ENCODE data around the gene TSFM.

DNA sequence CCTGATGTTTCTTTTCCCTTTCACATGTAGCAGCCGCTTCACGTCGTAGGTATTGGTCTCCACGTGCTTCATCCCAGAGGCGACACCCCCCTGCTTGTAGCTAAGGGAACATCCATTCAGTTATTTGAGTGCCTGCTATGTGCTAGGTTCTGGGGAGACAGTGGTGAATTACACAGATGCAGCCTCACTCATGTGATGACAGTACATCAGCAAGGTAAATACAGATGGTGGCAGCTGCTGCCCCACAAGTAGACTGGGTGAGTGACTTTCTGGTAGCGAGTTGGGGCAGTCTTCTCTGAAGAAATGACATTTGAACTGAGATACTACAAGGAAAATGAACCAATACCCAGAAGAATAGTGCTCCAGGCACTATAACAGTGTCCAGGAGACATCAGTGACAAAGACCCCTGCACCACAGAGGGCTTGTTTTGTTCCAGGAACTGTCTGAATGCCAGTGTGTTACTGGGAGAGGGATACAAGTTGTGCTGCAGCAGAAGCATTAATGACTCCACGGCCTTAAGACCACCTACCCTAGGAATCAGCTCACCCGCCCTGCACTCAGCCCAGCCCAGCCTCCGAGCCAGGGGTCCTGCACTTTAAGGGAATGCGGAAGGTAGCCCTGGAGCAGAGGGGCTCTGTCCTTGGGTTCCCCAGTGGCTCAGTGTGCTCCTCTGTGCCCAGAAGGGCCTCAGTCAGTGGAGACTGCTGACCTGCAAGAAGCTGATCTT is 28.6 kb downstream of the TSFM start:
- TF ChIP-seq, protein P1, sequence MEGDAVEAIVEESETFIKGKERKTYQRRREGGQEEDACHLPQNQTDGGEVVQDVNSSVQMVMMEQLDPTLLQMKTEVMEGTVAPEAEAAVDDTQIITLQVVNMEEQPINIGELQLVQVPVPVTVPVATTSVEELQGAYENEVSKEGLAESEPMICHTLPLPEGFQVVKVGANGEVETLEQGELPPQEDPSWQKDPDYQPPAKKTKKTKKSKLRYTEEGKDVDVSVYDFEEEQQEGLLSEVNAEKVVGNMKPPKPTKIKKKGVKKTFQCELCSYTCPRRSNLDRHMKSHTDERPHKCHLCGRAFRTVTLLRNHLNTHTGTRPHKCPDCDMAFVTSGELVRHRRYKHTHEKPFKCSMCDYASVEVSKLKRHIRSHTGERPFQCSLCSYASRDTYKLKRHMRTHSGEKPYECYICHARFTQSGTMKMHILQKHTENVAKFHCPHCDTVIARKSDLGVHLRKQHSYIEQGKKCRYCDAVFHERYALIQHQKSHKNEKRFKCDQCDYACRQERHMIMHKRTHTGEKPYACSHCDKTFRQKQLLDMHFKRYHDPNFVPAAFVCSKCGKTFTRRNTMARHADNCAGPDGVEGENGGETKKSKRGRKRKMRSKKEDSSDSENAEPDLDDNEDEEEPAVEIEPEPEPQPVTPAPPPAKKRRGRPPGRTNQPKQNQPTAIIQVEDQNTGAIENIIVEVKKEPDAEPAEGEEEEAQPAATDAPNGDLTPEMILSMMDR (IDR thresholded peaks at IDR 0.05; ENCODE audit: insufficient read depth, low read length, poor library complexity, severe bottlenecking) = no peak
- no peak for TF ChIP-seq EZH2phosphoT487 (conservative IDR thresholded peaks at IDR 0.05; ENCODE audit: low read length)
